Embryonic facial prominence (tissue), 1 donor: ENCODE data around the gene FAM168B.
"Not testable (repeated sequence)": the region's sequence is repeated elsewhere in the genome, so short reads cannot be mapped to it uniquely, and the experiment has no call there.

ENCODE experiments used
- DNase-seq: peaks from one replicate; pipeline ENCODE4 v3.0.0-alpha.2; 2016; ENCODE audit errors: extremely low spot score

The FAM168B gene

GRCh38 chr2:131093006-131093695 is at the start of gene FAM168B:
FAM168B (minus strand) TSS chr2:131093460; CDS start chr2:131082646, 10,814 bp downstream.
- peak; percentile 71 for DNase-seq

GRCh38 chr2:131142849-131143248 is 49.6 kb upstream of the FAM168B start:
- no peak for DNase-seq

- DNase-seq, result no peak
Observed at GRCh38 chr2:131140581-131140980, 47.3 kb upstream of the FAM168B start.

GRCh38 chr2:131132729-131133128 is 39.5 kb upstream of the FAM168B start:
- no peak for DNase-seq

- DNase-seq, result no peak
Observed at GRCh38 chr2:131130298-131130596, 37.0 kb upstream of the FAM168B start.

- DNase-seq, result no peak
Observed at GRCh38 chr2:131127981-131128380, 34.7 kb upstream of the FAM168B start.

- DNase-seq, result no peak
Observed at GRCh38 chr2:131127076-131127475, 33.8 kb upstream of the FAM168B start.

GRCh38 chr2:131126436-131126835 is 33.2 kb upstream of the FAM168B start:
- DNase-seq, result no peak

- DNase-seq, result no peak
Observed at GRCh38 chr2:131125195-131125757, 32.0 kb upstream of the FAM168B start.

- no peak for DNase-seq
Observed at GRCh38 chr2:131123192-131123591, 29.9 kb upstream of the FAM168B start.

GRCh38 chr2:131122496-131122895 is 29.2 kb upstream of the FAM168B start:
- DNase-seq, result no peak

- DNase-seq, result no peak
Observed at GRCh38 chr2:131121464-131121863, 28.2 kb upstream of the FAM168B start.

GRCh38 chr2:131120815-131121317 is 27.6 kb upstream of the FAM168B start:
- DNase-seq, result no peak

- DNase-seq, result no peak
Observed at GRCh38 chr2:131115752-131116151, 22.5 kb upstream of the FAM168B start.

- not testable (repeated sequence) for DNase-seq
Observed at GRCh38 chr2:131114950-131115349, 21.7 kb upstream of the FAM168B start.

- no peak for DNase-seq
Observed at GRCh38 chr2:131113566-131114227, 20.4 kb upstream of the FAM168B start.

GRCh38 chr2:131112529-131112928 is 19.3 kb upstream of the FAM168B start:
- DNase-seq, result no peak

- no peak for DNase-seq
Observed at GRCh38 chr2:131105950-131106801, 12.9 kb upstream of the FAM168B start.

GRCh38 chr2:131105156-131105949 is 12.1 kb upstream of the FAM168B start, which contains the start of gene PLEKHB2:
PLEKHB2 (plus strand) TSS chr2:131105336; CDS start chr2:131120942, 15,606 bp downstream.
- peak; percentile 87 for DNase-seq

- DNase-seq, result no peak
Observed at GRCh38 chr2:131104487-131105155, 11.4 kb upstream of the FAM168B start.

GRCh38 chr2:131103165-131103564 is 9.9 kb upstream of the FAM168B start:
- DNase-seq, result no peak
